Measurements from ENCODE around the gene MBD3. TPM values are rescaled to one million over a fixed set of nuclear protein-coding genes. Genes with fewer than 3 reads are reported as not detected.
"Not testable (repeated sequence)": the region's sequence is repeated elsewhere in the genome, so short reads cannot be mapped to it uniquely, and the experiment has no call there.

Gene MBD3, protein sequence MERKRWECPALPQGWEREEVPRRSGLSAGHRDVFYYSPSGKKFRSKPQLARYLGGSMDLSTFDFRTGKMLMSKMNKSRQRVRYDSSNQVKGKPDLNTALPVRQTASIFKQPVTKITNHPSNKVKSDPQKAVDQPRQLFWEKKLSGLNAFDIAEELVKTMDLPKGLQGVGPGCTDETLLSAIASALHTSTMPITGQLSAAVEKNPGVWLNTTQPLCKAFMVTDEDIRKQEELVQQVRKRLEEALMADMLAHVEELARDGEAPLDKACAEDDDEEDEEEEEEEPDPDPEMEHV
- 12.4 TPM for polyA plus RNA-seq (2012; ENCODE audit: missing spikeins)

- peak; percentile 97 for DNase-seq (ENCODE audit: insufficient read length)
Observed at GRCh38 chr19:1592755-1593500, at the start of gene MBD3. Gene MBD3 (minus strand): TSS chr19:1592865. CDS start chr19:1592631, 234 bp downstream.

GRCh38 chr19:1640893-1641448 lies 48.3 kb upstream of the MBD3 start:
- FAIRE-seq; DNase-seq (ENCODE audit: insufficient read length): not testable (repeated sequence)

More at GRCh38 chr19:1592755-1593500, at the start of gene MBD3:
- TF ChIP-seq POLR2AphosphoS5 (IDR thresholded peaks at IDR 0.05; ENCODE audit: low read depth, low read length) = no peak
- TF ChIP-seq TAF1 (IDR thresholded peaks at IDR 0.05; ENCODE audit: borderline replicate concordance, low read depth, low read length) = peak; percentile 24; the same call in 1 of the 2 replicates
- TF ChIP-seq POLR2A (IDR thresholded peaks at IDR 0.05; ENCODE audit: low read depth, low read length) = peak; percentile 48; the same call in 1 of the 2 replicates
- FAIRE-seq = peak; percentile 95

DNA sequence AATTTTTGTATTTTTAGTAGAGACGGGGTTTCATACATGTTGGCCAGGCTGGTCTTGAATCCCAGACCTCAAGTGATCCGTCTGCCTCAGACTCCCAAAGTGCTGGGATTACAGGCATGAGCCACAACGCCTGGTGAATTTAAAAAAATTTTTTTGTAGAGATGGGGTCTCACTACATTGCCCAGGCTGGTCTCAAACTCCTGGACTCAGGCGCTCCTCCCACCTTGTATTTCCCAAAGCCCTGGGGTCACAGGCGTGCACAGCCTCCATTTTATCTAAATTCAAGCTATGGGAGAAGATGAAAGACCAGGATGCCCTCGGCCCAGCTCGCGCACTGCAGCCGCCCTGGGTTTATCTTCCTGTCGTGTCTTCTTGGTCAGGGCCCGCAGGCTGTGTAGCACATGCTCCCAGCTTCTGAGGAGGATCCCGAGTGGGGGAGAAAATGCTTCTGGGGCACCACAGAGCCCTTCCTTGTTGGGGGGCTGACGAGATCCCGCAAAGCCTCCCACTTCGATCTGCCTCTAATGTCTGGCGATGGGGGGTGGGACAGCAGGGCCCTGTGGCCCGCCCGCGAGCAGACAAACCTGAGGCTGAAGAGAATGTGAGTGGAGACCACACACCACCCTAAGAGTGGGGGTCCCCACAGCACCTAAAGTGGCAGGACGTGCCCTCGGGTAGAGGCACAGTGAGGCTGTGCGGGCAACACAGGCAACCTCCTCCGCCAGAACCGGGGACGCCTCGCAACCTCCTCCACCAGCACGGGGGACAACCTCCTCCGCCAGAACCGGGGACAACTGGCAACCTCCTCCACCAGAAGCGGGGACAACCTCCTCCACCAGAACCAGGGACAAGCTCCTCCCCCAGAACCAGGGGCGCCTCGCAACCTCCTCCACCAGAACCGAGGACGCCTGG lies 43.9 kb upstream of the MBD3 start:
- TF ChIP-seq TAF1 (IDR thresholded peaks at IDR 0.05; ENCODE audit: borderline replicate concordance, low read depth, low read length) (no peak), POLR2AphosphoS5 (IDR thresholded peaks at IDR 0.05; ENCODE audit: low read depth, low read length) (0 out of 2 replicates have a peak, but pooled peaks have one; percentile 19), POLR2A (IDR thresholded peaks at IDR 0.05; ENCODE audit: low read depth, low read length) (no peak)
- FAIRE-seq (no peak), DNase-seq (ENCODE audit: insufficient read length) (no peak)

DNA sequence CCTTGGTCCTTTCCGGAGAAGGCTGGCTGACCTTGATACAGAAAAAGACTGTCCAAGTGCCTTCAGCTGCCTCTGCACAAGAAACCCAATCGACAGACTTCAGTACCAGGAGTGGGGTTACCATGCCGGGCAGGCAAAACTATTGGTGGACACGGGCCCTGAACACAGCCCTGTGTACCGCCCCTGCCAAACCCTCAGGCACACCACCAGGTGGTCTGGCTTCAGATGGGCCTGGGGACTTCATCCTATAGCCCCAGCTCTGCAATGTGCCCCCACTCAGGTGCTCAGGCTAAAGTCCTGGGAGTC lies 42.2 kb upstream of the MBD3 start:
- TF ChIP-seq POLR2A (IDR thresholded peaks at IDR 0.05; ENCODE audit: low read depth, low read length) = peak; percentile 28; the same call in 1 of the 2 replicates
- TF ChIP-seq TAF1 (IDR thresholded peaks at IDR 0.05; ENCODE audit: borderline replicate concordance, low read depth, low read length) = no peak
- TF ChIP-seq POLR2AphosphoS5 (IDR thresholded peaks at IDR 0.05; ENCODE audit: low read depth, low read length) = no peak
- DNase-seq (ENCODE audit: insufficient read length) (no peak), FAIRE-seq (peak; percentile 27)

GRCh38 chr19:1634242-1634937 lies 41.7 kb upstream of the MBD3 start:
- FAIRE-seq = no peak
- no peak for DNase-seq (ENCODE audit: insufficient read length)
- TF ChIP-seq POLR2AphosphoS5 (IDR thresholded peaks at IDR 0.05; ENCODE audit: low read depth, low read length) (no peak), POLR2A (IDR thresholded peaks at IDR 0.05; ENCODE audit: low read depth, low read length) (no peak), TAF1 (IDR thresholded peaks at IDR 0.05; ENCODE audit: borderline replicate concordance, low read depth, low read length) (no peak)

DNA sequence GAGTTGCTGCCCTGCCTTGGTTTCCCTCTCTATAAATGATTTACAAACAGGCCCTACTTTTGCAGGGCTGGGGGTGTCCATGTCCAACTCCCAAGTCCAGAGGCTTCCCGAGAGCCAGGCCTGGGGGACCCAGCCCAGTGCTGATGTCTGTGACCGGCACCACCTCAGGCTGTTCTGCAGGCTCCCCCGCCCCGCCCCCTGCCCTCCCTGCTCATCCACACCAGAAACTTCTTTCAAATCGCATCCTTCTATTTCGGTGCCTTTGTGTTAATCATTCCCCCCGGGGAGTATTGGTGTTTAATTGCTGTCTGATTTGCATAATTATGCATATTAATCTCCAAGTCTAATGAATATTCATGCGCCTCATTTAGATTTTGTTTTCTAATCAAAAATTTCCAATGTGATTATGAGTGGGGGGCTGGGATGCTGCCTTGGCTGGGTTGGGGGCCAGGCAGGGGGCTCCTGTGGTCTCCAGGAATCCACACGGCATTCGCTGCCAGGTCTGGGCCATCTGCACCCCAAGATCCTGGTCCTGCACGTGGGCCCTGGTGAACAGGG lies 40.7 kb upstream of the MBD3 start:
- FAIRE-seq = no peak
- no peak for DNase-seq (ENCODE audit: insufficient read length)
- TF ChIP-seq TAF1 (IDR thresholded peaks at IDR 0.05; ENCODE audit: borderline replicate concordance, low read depth, low read length) = no peak
- TF ChIP-seq POLR2AphosphoS5 (IDR thresholded peaks at IDR 0.05; ENCODE audit: low read depth, low read length) = no peak
- TF ChIP-seq POLR2A (IDR thresholded peaks at IDR 0.05; ENCODE audit: low read depth, low read length) = no peak; the same call in 1 of the 2 replicates

DNA sequence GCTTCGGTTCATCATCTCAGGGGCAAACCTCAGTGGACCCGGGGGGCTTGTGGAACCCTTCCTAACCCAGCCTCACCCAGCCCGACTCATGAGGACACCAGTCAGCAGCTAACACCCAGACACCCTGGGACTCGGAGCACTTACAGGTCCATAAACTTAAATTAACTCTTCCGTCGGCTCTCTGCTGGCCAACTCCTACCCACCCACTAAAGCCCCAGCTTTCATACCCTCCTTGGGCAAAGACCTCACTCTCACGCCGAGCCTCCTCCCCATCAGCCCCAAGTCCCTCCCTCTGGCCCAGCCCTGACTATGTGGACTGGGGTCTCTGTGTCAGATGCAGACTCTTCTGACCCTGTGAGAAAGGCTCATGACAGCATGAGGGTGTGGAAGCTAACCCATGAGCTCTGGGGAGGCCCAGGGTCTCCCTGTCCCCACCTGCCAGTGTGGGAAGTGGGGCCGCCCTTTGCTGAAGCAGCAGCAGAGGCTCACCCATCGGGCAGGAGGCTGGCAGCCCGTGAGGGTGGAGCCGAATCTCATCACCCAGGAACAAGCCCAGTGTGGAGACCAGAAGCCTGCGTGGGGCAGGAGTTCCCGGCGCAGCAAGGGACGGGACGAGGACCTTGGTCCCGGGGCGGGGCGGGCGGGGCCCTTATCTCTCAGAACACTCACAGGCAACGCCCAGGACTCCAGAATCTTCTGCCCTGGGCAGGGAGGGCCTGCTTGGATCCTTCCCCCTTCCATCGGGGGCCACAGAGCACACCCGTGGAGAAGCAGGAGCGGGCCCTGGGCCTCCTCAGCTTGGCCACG lies 40.0 kb upstream of the MBD3 start:
- peak; percentile 42; the same call in 1 of the 2 replicates for TF ChIP-seq POLR2AphosphoS5 (IDR thresholded peaks at IDR 0.05; ENCODE audit: low read depth, low read length)
- TF ChIP-seq POLR2A (IDR thresholded peaks at IDR 0.05; ENCODE audit: low read depth, low read length) = no peak; the same call in 1 of the 2 replicates
- no peak for TF ChIP-seq TAF1 (IDR thresholded peaks at IDR 0.05; ENCODE audit: borderline replicate concordance, low read depth, low read length)
- FAIRE-seq (no peak), DNase-seq (ENCODE audit: insufficient read length) (no peak)

- TF ChIP-seq POLR2A (IDR thresholded peaks at IDR 0.05; ENCODE audit: low read depth, low read length) = no peak
- no peak for TF ChIP-seq POLR2AphosphoS5 (IDR thresholded peaks at IDR 0.05; ENCODE audit: low read depth, low read length)
- no peak for TF ChIP-seq TAF1 (IDR thresholded peaks at IDR 0.05; ENCODE audit: borderline replicate concordance, low read depth, low read length)
- no peak for FAIRE-seq
- no peak for DNase-seq (ENCODE audit: insufficient read length)
Observed at GRCh38 chr19:1631557-1632100, 39.0 kb upstream of the MBD3 start.

- no peak for DNase-seq (ENCODE audit: insufficient read length)
- no peak for FAIRE-seq
- TF ChIP-seq TAF1 (IDR thresholded peaks at IDR 0.05; ENCODE audit: borderline replicate concordance, low read depth, low read length) = no peak
- TF ChIP-seq POLR2AphosphoS5 (IDR thresholded peaks at IDR 0.05; ENCODE audit: low read depth, low read length) = no peak; the same call in 1 of the 2 replicates
Observed at GRCh38 chr19:1630811-1631210, 38.1 kb upstream of the MBD3 start.

All from GM12892 (cell line).